GM19468 (cell line): ENCODE measurements around the gene UBAP2.
"Not testable (repeated sequence)": the region's sequence is repeated elsewhere in the genome, so short reads cannot be mapped to it uniquely, and the experiment has no call there.

Experiments
- ATAC-seq: cut with Tn5 transposase; IDR thresholded peaks from one replicate; pipeline ENCODE4 v1.9.1; 2021; ENCODE audit warnings: mild to moderate bottlenecking, moderate library complexity, moderate number of reproducible peaks; ENCODE audit not compliant: unreplicated experiment; ENCODE audit errors: extremely low read depth

UBAP2 gene

GRCh38 chr9:33993104-33993503 lies 55.6 kb downstream of the UBAP2 start:
- ATAC-seq, result no peak

GRCh38 chr9:33992632-33993031 lies 56.1 kb downstream of the UBAP2 start:
- ATAC-seq, result no peak

DNA sequence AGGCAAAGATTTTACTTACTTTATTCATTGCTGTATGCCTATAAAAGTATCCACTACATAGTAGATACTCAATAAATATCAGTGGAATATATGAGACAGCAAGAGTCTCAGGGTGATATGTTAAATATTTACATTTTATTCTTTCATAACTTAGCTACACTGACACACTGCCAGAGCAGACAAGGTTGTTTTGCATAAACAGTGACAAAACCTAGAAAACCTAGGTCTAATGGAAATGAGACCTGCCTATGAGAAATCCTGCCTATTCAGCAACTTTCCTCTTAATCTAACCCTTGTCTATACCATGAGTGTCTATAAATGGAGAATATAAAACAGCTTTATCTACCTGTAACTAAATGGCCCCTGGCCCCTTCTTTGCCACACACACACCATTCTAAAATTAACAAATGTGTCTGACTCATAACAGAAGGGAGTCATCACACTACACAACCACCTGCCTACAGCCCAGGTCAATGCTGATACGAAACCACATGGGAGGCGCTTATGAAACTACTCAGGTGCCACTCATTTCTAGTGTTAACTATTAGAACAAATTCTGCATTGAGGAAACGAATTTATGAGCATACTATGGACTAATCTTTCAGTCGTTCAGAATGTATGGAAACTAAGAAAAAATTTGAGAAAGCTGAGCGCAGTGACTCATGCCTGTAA lies 60.3 kb downstream of the UBAP2 start:
- peak; percentile 94 for ATAC-seq

DNA sequence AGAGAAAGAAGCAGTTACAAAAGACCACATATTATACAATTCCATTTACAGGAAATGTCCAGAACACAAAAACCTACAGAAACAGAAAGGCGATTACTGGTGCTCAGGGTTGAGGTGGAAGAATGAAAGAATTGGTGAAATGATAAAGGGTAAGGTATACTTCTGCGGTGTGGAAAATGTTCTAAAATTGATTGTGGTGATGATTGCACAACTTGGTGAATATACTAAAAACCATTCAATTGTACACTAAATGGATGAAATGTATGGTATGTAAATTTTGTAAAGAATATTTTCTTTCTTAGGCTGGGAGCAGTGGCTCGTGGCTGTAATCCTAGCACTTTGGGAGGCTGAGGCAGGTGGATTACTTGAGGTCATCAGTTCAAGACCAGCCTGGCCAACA lies 72.3 kb downstream of the UBAP2 start:
- ATAC-seq, result no peak

DNA sequence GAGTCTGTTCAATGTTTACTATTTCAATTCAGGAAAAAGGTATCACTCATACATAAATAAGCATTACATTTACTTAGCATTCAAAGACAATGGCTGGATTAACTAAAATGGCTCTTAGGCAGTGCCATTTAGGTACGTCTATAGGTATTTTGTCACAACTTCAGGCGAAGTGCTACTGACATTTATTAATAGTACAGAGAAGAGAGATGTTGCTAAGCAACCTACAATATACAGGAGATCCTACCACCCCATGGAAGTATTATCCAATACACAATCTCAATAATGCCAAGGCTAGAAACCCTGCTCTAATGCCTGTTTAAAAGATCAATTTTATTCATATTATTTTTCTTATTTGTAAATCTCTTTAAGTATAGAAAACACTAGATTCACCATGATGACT lies 76.0 kb downstream of the UBAP2 start:
- ATAC-seq, result no peak

- no peak for ATAC-seq
These were observed 84.5 kb downstream of the UBAP2 start for GRCh38 chr9:33964086-33964768.

GRCh38 chr9:33962468-33962867 lies 86.2 kb downstream of the UBAP2 start:
- not testable (repeated sequence) for ATAC-seq

GRCh38 chr9:33959725-33960124 lies 89.0 kb downstream of the UBAP2 start:
- no peak for ATAC-seq

GRCh38 chr9:33956544-33956943 lies 92.1 kb downstream of the UBAP2 start:
- ATAC-seq, result no peak

GRCh38 chr9:33952066-33952465 lies 96.6 kb downstream of the UBAP2 start:
- ATAC-seq, result no peak

GRCh38 chr9:33950371-33950770 lies 98.3 kb downstream of the UBAP2 start:
- ATAC-seq, result no peak

GRCh38 chr9:33946779-33947535 lies 101.7 kb downstream of the UBAP2 start:
- ATAC-seq, result no peak

DNA sequence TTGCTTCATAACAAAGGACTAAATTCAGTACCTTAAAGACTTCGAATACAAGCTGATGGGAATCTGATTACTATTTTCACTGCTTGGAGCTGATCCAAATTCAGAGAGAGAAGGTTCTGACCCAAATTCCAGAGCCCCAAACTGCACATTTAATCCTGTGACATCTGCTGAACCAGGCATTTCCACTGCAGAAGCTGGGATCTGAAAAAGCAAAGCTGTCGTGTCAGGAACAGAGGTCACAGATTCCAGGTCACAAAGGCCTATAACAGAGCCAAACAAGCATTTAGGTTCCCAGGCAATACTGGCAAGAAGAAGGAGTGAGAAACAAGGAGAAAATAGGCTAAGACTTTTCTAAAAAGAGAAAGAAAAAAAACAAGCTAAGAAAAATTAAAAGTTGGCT lies 105.3 kb downstream of the UBAP2 start:
- ATAC-seq, result no peak

DNA sequence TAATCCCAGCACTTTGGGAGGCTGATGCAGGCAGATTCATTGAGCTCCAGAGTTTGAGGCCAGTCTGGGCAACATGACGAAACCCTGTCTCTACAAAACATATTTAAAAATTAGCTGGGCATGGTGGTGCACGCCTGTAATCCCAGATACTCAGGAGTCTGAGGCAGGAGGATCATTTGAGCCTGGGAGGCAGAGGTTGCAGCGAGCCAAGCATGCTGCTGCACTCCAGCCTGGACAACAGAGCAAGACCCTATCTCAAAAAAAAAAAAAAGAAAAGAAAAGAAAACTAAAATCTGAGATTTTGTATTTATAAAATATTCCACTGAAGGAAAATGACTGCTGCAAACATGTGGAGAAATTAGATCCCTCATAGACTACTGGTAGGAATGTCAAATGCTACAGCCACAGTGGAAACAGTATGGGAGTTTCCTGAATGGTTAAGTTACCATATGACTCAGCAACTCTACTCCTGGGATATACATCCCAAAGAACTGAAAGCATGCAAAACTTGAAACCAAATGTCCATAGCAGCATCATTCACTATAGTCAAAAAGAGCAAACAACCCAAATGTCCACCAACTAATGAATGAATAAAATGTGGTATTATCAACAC lies 106.1 kb downstream of the UBAP2 start:
- no peak for ATAC-seq

DNA sequence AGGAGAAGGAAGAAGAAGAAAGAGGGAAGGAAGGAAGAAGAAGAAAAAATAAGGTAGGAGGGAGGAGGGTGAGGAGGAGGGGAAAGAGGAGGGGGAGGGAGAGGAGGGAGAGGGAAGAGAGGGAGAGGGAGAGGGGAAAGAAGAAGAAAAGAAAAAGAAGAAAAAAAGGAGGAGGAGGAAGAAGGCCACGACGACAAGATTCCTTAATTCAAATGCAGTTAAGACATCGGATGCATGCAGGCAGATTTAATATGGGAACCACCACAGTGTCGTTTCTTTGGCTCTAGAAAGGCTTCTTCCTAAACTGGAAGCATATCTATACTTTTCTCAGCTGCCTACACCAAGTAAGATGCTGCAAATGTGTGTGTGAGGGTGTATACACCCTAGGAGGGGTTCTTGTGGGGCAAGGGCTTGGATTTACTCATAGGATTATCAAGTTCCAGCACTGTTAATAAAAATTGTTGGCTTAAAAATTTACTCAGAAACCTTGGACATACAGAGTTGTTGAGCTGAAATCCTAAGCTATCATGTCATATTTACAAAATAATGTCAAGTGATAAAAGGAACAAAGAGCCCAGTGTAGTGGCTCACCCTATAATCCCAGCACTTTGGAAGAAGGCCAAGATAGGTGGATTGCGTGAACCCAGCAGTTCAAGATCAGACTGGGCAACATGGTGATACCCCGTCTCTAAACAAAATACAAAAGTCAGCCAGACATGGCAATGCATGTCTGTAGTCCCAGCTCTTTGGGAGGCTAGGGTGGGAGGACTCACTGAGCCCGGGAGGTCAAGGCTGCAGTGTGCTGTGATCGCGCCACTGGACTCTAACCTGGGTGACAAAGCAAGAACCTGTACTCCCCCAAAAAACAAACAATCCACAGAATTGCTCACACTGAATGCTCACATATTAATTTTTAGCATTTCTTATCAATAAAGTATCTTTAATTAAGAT lies 108.5 kb downstream of the UBAP2 start:
- ATAC-seq, result no peak

GRCh38 chr9:33934188-33934878 lies 114.4 kb downstream of the UBAP2 start:
- no peak for ATAC-seq

DNA sequence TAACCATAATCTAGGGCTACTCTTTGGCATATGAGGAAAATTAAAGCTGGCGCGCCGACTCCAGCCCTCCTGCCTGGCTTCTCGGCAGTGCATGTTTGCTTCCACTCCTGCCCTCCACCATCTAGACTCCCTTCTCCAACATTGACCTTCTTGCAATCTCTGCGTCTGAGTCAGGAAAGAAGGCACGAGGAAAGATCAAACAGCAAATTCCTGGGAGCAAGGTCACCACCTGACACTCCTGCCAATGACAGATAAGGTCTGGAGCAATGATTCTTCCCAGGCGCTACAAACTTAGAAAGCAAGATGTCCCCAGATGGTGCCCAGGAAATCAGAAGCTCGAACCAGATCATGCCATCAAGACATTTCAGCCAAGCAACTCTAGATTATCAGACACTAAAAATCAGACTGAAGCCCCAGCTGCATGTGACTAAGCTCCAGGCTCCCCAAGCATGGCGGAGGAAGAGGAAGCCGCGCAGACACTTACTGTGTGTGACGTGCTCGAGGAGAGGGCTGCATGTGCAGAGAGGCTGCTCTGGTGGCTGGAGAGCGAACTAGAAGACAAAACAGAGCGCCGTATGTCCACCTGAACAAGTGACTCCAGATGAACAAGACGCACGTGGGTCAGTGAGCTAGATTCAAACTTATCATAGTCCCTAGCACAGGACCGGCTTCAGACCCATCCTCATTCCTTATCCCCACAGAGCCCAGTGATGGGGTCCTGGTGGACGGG lies 116.4 kb downstream of the UBAP2 start:
- ATAC-seq, result no peak

DNA sequence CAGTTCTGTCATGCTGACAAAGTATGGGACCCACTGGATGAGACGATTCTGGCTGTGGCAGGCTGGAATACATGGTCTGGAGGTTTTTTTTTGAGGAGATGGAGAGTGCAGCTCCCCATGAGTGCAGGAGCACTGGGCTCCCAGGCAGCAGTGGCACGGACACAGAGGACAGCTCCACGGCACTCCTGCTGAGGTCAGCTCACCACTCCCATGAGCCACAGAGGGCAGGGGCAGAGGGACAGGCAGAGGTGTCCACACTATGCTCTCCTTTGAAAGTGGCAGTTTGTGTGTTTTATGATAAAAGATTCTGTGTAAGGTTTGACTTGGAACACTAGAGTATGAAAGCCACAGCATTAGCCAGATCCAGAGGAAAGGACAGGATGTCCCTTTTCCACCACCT lies 117.4 kb downstream of the UBAP2 start:
- no peak for ATAC-seq

GRCh38 chr9:33927694-33928093 lies 121.0 kb downstream of the UBAP2 start:
- ATAC-seq, result no peak
